DMS79 treated with DMSO at 0.1 percent for 48 hours (cell line): Measurements from ENCODE around the gene IRAK4.
A peak's percentile ranks its signal among the peaks of the same experiment; 100 is the strongest.

Experiments used
- DNase-seq: peaks from one replicate; lab custom pipeline; 2025; lab: John Stamatoyannopoulos, UW

Gene IRAK4

GRCh38 chr12:43766291-43766690, 7.5 kb downstream of the IRAK4 start:
- no peak for DNase-seq

- DNase-seq = no peak
These were observed 17.7 kb downstream of the IRAK4 start for GRCh38 chr12:43776498-43776897.

- DNase-seq = no peak
These were observed 28.3 kb downstream of the IRAK4 start for GRCh38 chr12:43786899-43787693.

GRCh38 chr12:43789941-43790340, 31.2 kb downstream of the IRAK4 start:
- peak; percentile 13 for DNase-seq

- DNase-seq = peak; percentile 75
These were observed 37.0 kb downstream of the IRAK4 start for GRCh38 chr12:43795716-43796280.

GRCh38 chr12:43797561-43798217, 38.9 kb downstream of the IRAK4 start:
- no peak for DNase-seq

GRCh38 chr12:43805149-43805859, 46.6 kb downstream of the IRAK4 start:
- DNase-seq = peak; percentile 47

- peak; percentile 60 for DNase-seq
These were observed 47.3 kb downstream of the IRAK4 start, which contains the start of gene TWF1 for GRCh38 chr12:43805860-43806736. Gene TWF1 (minus strand): TSS chr12:43806317. CDS start chr12:43806245, 72 bp downstream.

GRCh38 chr12:43806737-43807072, 48.0 kb downstream of the IRAK4 start:
- no peak for DNase-seq

- DNase-seq = no peak
These were observed 48.6 kb downstream of the IRAK4 start for GRCh38 chr12:43807386-43807785.

- DNase-seq = no peak
These were observed 53.3 kb downstream of the IRAK4 start for GRCh38 chr12:43812057-43812456.

- DNase-seq = no peak
These were observed 54.2 kb downstream of the IRAK4 start for GRCh38 chr12:43812926-43813325.

- DNase-seq = no peak
These were observed 56.7 kb downstream of the IRAK4 start for GRCh38 chr12:43815416-43815815.

- no peak for DNase-seq
These were observed 57.4 kb downstream of the IRAK4 start for GRCh38 chr12:43816168-43816567.

GRCh38 chr12:43824207-43824775, 65.5 kb downstream of the IRAK4 start:
- no peak for DNase-seq

- no peak for DNase-seq
These were observed 67.9 kb downstream of the IRAK4 start for GRCh38 chr12:43826681-43827080.

GRCh38 chr12:43827093-43827492, 68.3 kb downstream of the IRAK4 start:
- DNase-seq = no peak

- no peak for DNase-seq
These were observed 73.9 kb downstream of the IRAK4 start for GRCh38 chr12:43832463-43833168.

GRCh38 chr12:43835264-43835655, 76.5 kb downstream of the IRAK4 start:
- no peak for DNase-seq

- peak; percentile 14 for DNase-seq
These were observed 77.1 kb downstream of the IRAK4 start, which contains the start of gene TMEM117 for GRCh38 chr12:43835656-43836474. Gene TMEM117 (plus strand): TSS chr12:43836081.
